Epidermal melanocyte (primary cell): ENCODE data around the gene SPEG.
A peak's percentile ranks its signal among the peaks of the same experiment; 100 is the strongest.

Experiments used
- DNase-seq: peaks from one replicate; pipeline ENCODE4 v3.0.0; 2011; ENCODE audit warnings: low spot score; ENCODE audit not compliant: insufficient read length

The SPEG gene

DNA sequence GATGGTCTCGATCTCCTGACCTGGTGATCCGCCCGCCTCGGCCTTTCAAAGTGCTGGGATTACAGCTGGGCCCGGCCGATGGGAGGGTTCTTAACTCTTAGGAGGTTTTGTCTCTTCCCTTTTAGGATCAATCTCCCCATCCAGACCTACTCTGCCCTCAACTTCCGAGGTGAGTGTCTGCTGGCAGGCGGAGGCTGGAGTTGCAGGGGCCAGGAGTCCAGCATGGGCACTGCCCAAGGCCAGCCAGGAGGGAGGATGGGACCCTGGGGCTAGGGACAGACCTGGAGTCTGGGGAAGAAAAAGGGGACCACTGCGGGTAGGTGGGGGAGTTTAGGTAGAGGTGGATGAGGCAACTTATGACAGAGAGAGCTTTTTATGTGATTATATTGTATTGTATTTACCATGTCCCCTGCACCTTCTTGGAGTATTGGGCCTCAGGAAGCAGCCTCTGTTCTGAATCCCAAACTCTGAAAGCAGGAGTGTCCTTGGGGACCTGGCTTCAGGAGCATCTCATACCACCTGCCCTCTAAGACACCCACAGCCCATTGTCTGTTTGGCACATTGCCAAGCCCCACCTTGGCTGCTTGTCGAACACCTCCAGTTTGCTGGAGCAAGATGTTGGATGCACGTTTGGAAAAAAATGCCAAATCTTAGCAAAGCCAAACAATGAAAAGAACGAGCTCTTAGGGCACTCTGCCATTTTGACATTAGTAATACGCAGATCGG, 10.8 kb upstream of the SPEG start:
- no peak for DNase-seq

DNA sequence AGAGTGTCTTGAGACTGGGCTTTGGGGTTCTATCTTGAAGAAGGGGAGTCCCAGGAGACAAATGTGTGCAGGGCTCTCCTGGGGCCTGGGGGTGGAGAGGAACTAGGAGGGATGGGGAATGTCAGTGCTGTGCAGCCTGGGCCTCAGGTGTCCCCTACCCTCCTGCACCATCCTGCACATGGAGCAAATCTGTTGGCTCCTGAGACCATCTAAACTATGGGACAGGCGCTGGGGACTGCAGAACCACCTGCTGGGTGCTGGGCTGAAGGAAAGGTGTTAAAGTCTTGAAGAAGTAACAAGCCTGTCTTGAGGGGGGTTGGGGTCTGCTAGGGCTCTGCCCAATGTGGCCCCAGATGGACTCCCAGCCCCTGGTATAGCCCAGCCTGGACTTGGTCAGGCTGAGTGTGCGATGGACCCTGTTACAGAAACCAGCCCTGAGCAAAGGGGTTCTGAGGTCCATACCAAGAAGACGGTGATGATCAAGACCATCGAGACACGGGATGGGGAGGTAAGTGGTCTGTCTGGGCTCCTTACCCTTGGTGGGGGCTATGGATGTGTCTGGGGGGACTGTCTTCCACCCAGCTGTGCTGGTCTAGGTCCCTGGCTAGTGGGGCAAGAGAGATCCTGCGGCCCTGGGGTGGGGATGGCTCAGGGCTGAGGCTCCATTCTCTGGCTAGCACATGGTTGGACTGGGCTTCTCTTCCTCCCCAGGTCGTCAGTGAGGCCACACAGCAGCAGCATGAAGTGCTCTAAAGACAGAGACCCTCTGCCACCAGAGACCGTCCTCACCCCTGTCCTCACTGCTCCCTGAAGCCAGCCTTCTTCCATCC, 9.2 kb upstream of the SPEG start:
- DNase-seq: no peak

DNA sequence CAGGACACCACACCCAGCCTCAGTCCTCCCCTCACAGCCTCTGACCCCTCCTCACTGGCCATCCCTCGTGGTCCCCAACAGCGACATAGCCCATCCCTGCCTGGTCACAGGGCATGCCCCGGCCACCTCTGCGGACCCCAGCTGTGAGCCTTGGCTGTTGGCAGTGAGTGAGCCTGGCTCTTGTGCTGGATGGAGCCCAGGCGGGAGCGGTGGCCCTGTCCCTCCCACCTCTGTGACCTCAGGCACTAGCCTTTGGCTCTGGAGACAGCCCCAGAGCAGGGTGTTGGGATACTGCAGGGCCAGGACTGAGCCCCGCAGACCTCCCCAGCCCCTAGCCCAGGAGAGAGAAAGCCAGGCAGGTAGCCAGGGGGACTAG, 8.6 kb upstream of the SPEG start:
- no peak for DNase-seq

DNA sequence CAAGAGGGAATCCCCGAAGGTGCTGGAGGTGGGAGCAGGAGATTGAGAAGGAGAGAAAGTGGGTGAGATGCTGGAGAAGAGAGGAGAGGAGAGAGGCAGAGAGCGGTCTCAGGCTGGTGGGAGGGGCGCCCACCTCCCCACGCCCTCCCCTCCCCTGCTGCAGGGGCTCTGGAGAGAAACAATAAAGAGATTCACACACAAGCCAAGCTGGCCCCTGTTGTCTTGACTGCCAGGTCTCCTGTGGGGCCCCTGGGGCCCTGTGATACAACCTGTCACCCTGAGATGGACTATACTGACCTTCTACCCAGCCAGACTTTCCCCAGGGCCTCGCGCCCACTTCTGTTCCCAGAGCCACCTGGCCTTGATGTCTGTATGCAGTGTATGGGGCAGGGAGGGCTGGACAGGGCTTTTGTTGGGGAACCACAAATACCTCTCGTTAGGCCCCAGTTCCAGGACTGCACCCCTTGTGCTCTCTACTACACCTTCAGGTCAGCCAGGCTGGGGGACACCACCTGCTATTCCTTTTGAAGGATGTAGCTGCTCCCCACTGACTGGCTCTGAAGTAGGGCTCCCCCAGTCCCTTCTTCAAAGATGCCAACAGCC, 8.0 kb upstream of the SPEG start:
- no peak for DNase-seq

DNA sequence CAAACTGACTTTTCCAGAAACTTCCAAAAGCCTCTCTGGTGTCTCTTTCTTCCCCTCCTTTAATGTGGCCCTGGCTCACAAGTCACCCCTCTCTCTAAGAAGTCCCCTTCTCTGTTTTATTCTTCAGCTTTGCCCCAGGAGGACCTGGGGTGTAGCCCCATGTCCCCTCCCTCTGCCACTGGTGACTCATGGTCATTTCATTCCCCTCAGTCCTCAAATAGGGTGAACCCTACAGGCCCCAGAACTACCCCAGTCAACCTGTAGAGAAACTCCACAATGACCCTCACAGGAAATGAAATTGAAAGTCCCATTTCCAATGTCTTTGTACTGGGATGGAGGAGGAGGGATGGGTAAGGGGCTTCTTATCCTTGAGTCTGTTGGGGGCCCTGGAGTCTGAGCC, 6.2 kb upstream of the SPEG start:
- DNase-seq: no peak

DNA sequence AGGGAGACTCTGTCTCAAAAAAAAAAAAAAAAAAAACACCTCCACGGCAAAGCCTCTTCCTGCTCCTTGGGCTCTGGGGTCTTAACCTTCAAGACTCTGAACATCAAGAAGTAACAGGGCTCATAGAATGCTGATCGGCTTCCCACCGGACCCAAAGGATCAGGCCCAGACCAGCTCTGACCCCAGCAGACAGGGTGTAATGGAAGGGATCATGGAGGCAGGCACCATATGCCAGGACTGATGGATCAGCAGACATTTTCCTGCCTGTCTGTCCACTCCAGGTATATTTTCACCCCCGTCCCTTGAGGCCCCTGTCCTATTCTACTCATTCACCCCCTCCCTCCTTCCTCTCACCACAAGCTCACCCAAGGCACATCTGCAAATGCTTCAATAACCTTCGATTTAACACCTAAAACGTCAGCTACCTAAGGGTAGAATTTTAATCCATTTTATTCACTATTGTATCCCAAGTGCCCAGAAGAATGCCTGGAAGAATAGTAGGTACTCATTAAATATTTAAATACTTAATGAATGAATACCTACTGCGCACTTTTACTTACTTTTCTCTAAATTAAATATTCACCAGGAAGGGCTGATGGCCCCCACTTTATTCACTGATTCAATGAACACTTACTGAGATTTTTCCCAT, 4.6 kb upstream of the SPEG start:
- DNase-seq: no peak

DNA sequence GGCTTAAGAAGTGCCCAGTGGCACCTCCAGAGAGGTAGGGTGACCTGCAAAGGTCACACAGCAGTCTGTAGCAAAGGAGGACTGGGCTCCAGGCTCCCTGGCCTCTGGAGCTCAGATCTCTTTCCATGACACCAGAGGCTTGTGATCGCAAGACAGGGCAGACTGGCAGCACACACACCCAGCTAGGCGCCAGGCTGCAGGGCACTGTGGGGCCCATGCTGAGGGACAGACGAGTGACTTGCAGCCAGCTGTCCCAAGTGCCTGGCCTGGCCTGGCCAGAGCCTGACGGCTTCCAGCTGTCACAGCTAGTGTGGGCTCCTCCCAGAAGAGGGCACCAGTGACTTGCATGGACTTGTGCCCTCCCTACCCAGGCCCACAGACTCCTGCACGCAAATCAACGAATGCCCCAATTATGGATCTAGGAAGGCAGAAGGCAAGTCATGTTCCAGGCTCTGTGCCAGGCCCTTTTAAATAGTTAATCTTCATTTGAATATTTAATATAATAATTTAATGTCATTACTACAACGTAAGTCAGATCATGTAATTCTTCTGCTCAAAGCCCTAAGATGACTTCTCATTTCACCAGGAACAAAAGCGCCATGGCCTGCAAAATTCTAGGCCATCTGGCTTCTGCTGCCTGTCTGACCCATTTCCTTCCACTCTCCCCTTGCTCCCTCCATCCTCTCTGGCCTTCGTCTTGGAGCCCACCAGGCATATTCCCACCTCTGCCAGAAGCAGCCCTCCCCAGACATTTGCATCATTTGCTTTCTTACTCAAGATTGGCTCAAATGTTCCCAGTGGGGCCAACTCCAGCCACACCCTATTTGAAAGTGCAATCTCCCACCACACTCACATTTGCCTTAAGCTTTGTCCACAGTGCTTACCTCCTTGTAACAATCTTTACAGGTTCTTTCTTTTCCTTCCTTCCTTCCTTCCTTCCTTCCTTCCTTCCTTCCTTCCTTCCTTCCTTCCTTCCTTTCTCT, 3.7 kb upstream of the SPEG start:
- peak; percentile 54 for DNase-seq

DNA sequence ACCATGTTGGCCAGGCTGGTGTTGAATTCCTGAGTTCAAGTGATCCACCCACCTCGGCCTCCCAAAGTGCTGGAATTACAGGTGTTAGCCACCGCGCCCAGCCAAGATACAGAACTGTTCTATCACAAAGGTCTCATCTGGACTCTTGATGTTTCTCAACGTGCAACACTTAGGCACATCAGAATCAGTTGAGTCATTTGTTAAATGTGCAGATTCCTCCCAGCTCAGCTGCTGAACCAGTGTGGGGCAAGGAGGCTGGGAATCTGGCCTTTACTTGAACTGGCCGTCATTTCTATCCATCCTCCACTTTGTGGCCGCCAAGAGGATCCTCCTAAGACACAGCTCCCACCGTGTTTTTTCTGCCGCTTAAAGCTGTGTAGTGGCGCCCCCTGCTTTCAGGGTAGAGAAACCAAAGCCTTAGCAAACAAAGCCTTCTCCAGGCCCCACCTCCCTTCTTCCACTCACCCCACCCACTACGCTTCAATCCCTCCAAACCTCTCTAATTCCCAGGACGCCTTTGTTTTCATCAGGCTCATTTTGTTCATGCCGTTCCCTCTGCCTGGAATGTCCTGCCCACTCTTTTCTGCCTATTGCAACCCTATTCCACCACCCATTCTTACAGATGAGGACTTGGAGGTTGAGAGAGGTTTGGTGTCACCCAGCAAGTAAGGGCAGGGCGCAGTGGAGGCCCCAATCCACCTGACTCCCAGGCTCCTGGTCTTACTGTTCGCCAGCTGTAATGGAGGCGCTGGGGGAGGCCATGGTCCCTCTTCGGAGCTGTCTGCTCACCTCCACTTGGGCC, 776 bp upstream of the SPEG start:
- DNase-seq: no peak

DNA sequence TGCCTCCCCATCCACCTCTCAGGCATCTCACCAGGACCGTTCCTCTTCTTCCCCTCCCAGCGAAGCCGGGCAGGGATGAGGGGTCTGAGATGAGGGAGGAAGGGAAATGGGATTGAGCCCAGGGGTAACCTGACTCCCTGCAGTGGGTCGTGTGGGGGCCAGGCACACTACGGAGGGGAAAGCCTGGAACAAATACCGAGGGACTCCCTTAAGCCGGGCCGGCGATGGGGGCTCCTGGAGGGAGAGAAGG, 250 bp upstream of the SPEG start:
- no peak for DNase-seq

DNA sequence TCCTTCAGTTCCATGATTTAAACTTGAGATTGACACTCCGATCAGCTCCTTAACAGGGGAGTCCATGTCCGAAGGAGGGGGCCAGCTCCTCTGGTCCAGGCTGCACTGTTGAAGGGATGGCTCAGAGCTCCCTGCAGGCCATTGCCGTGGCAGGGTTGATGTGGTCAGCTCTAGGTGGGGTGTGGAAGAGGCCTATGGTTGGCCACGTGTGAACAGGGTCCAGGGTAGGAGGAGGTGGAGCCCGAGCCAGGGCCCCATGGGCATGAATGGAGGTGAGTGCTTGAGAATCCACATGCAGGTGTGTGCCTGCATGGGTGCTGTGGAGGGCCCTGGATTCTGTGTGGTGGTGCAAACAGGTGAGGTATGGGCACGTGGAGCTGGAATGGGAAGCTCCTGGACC, 1.1 kb downstream of the SPEG start:
- no peak for DNase-seq

DNA sequence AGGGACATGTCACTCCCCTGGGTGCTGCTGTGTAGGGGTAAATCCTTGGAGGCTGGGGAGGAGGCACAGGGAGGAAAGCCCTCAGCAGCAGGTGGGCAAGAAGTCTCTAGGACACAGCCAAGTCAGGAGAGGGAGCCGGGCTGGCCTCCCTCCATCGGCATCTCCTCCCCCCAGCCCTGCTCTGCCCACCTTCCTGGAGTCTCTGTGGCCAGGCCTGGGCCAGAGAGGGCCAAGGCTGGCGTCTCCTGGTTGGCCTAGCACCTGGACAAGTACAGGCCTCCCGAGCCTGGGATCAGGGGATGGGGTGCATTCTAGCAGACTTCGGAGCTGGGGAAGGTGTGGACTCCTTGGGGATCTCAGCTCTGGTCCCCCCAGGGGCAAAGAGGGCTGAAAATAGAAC, 1.8 kb downstream of the SPEG start:
- no peak for DNase-seq

DNA sequence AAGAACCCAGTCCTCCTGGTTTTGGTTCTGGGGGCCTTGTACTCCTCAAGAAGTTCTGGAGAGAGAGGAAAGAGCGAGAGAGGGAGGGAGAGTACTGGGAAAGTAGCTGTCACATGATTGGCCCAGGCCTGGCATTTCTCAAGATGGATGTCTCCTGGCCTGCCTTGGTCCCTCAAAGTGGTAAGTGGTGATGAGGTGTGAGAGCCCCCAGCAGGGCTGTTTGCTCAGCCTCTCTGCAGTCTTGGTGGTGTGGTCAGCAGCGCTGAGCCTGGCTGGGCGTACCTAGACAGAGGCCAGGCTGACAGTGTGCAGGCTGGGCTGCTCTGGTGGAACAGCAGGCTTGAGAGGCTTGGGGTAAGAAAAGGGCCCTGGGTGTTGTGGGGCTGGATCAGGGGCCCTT, 2.5 kb downstream of the SPEG start:
- no peak for DNase-seq

DNA sequence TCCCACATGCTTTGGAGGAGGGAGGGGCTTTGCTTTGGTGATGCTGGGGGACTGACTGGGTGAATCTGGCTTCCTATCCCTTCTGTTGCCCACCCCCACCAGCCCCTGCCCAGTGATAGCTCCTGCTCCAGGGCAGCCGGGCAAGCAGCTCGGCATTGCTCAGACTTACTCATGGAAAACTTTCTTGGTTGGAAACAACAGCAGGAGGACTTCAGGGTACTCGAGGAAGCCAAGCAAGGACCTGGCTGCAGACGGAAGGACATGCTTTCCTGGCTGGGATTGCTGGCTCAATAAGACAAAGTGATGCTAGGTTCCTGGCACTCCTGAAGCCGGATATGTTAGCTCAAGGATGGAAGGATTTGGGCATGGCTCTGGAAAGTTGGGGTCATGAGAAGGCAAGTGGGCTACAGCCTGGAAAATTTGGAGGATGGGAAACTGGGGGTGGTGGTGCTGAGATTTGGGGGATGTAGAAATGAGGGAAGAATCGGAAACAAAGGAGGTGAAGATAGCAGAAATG, 3.1 kb downstream of the SPEG start:
- DNase-seq: no peak

DNA sequence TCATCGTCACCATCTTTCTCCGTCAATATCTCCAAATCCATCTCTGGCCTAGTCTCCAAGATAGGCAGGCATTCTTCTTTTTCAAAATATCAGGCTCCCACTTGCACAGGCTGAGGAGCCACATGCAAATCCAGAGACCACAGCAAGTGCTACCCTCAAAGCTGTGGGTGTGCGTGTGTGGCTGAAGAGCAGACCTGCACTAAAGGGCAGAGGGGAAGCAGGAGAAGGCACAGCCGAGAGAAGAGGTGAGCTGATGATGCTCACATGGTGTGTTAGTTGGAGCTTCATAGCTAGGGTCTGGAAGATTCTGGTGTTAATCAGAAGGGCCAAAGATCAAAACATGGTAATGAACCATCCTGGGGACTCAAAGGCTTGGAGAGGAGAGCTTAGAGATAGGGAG, 3.8 kb downstream of the SPEG start:
- DNase-seq: no peak

DNA sequence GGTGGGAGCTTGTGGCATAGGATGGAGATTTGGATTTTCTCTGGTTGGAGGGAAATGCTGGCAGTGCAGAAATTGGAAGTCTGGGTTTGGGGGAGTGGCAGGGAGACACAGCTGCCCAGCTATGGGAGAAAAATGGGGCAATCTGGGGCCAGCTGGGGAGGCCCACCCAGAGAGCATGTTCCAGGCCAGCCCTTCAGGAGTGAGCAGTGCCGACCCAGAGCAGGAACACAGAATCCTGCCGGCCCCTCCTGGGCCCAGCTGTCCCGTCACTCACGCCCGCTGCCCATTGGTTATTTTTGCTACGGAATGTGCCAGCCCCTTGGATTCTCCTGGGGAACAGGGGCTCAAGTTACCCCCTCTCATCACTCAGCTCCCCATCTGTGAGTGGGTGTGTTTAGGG, 4.9 kb downstream of the SPEG start:
- DNase-seq: no peak

DNA sequence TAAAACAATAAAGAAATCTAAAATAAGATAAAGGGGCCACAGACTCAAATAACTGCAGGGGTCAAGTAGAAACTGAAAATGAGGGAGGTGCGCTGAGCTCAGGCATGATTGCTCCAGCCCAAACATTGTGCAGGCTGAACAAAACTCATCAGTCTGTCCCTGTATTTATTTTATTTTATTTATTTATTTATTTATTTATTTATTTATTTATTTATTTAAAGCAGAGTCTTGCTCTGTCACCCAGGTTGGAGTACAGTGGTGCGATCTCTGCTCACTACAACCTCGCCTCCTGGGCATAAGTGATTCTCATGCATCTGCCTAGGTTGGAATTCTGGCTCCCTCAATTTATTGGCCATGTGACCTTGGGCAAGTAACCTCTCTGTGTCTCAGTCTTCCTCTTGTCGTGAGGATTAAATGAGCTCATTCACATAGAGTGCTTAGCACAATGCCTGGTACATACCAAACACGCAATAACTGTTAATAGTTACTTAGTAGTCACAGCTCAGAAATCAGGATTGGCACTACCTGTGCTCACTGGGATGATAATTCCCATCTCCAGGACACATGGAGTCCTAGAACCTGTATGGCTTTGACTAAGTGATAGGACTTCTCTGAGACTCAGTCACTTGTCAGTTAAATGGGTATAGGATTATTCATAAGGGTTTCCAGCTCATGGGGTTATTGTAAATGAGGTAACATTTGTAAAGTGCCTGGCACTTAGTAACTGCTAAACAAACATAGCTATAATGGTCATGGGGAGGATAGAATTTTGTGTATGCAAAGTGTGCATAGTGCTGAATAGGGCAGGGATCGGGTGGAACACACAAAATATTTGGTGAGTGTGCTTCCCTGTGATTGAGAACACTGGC, 6.0 kb downstream of the SPEG start:
- no peak for DNase-seq

DNA sequence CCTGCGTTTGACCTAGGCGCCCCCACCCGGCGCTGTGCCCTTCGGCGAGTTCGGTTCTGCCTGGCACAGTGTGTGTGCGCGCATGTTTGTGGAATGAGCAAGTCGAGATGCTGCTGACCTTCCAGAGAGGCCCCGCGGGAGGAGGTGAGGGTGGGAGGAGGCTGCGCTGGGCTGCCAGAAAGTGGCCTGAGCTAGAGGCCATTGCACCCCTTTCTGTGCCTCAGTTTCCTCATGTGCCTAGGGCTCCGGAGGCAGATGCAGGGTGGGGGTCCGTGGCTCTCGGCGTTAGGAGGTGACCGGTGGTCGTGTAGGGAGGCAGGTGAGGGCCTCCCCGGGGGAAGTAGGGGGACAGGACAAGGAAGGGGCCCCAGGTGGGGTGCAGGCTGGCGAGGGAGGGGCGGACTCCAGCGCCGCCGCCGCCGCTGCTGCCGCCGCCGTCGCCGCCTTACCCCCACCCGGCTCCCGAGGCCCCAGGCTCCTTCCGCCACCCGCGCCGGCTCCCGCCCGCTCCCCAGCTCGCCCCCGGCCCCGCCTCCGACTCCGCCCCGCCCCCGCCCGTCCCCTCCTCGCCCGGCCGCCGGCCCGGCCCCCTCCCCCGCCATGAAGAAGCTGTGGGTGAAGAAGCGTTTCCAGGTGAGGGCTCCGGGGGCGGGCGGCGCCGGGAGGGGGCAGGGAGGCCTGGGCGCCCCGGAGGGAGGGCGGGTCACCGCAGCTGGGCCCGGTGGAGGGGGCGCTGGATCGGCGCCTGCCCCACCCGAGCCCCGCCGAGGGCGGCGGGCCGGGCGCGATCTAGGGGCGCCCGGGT, 7.0 kb downstream of the SPEG start:
- peak; percentile 72 for DNase-seq

DNA sequence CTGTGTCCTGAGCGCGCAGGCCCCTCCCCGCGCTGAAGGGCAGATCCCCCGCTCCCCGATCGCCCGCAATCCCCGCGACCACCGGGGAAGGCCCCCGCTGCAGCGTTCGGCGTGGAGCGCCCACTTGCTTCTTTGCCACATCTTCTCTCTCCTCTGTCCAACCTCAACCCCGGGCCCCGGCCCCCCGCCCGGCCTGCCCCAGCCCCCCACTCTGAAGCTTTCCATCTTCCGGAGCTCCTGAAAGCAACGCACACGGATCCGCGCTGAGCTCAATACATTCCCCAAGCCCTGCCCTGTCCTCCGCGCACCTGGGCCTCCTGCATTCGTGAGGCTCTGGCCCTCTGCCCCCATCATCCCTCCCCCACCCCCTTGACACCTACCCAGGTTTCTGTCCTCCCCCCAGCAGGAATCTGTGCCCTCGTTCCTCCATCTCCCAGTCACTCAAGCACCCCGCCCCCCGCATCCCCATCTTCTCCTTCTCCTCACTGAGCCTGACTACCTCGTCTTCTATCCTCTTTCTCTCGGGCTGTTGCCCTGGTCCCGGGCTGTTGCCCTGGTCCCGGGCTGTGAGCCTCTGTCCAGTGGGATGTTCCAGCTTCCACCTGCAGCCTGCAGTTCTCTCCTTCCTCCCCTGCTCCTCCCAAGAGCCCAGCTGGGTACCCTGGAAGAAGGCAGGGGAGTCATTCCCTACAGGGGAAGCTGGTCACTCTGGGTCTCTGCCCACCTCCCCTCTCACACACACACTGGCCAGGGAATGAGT, 7.8 kb downstream of the SPEG start:
- no peak for DNase-seq
